Measurements from ENCODE around the gene SH3BP4.

GRCh38 chr2:234995332-234996068 lies 43.7 kb downstream of the SH3BP4 start:
- TF ChIP-seq CTCF (IDR thresholded peaks at IDR 0.05; ENCODE audit: insufficient read depth, low read length, poor library complexity, severe bottlenecking) (no peak), EZH2phosphoT487 (conservative IDR thresholded peaks at IDR 0.05; ENCODE audit: low read length) (no peak)

Measured in SU-DHL-6 (cell line).